ENCODE data around the gene RHOU.

DNA sequence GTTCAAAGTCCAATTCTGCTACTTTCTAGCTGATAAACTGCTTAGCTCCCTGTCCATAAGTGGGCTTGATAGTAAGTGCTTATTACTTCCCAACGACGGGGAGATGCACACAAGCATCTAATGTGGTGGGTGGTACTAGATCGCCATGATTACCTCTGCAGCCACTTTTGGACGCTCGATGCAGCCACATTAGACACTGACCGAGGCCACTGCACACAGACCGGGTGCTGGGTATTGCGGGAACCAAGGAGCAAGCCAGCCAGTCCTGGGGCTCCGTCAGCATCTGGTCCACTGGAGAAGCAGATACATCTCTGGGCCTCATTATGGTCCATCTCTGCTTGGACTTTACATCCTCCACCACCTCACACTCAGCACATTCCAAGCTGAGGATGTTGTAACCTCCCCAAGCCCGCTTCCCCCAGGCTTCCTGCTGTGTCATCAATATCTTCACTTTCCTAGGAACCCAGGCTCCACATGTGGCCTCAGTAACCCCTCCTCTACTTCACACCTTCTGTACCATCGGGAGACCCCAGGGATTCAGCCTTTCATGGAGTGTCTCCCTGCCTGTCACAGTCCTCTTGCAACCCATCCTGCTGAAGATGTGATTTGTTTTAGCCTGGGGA lies 48.2 kb downstream of the RHOU start:
- TF ChIP-seq POLR2A (IDR thresholded peaks at IDR 0.05): no peak
- TF ChIP-seq, protein P1, sequence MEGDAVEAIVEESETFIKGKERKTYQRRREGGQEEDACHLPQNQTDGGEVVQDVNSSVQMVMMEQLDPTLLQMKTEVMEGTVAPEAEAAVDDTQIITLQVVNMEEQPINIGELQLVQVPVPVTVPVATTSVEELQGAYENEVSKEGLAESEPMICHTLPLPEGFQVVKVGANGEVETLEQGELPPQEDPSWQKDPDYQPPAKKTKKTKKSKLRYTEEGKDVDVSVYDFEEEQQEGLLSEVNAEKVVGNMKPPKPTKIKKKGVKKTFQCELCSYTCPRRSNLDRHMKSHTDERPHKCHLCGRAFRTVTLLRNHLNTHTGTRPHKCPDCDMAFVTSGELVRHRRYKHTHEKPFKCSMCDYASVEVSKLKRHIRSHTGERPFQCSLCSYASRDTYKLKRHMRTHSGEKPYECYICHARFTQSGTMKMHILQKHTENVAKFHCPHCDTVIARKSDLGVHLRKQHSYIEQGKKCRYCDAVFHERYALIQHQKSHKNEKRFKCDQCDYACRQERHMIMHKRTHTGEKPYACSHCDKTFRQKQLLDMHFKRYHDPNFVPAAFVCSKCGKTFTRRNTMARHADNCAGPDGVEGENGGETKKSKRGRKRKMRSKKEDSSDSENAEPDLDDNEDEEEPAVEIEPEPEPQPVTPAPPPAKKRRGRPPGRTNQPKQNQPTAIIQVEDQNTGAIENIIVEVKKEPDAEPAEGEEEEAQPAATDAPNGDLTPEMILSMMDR (IDR thresholded peaks at IDR 0.05): no peak
- no peak for TF ChIP-seq POLR2AphosphoS5 (IDR thresholded peaks at IDR 0.05)
